DND-41 (cell line): ENCODE data around the gene SLC9A4.

Source experiments
- CTCF ChIP-seq: IDR thresholded peaks from 2 replicates; pipeline ENCODE4 v1.5.1; 2012; ENCODE audit warnings: borderline replicate concordance, low read length, moderate library complexity, mild to moderate bottlenecking; ENCODE audit not compliant: poor library complexity, severe bottlenecking; ENCODE audit errors: extremely low read depth
- EZH2 ChIP-seq: IDR thresholded peaks from 3 replicates; pipeline ENCODE4 v1.6.1; 2012; ENCODE audit warnings: borderline replicate concordance, low read depth, mild to moderate bottlenecking, moderate library complexity, low read length, inconsistent platforms; ENCODE audit not compliant: severe bottlenecking

DNA sequence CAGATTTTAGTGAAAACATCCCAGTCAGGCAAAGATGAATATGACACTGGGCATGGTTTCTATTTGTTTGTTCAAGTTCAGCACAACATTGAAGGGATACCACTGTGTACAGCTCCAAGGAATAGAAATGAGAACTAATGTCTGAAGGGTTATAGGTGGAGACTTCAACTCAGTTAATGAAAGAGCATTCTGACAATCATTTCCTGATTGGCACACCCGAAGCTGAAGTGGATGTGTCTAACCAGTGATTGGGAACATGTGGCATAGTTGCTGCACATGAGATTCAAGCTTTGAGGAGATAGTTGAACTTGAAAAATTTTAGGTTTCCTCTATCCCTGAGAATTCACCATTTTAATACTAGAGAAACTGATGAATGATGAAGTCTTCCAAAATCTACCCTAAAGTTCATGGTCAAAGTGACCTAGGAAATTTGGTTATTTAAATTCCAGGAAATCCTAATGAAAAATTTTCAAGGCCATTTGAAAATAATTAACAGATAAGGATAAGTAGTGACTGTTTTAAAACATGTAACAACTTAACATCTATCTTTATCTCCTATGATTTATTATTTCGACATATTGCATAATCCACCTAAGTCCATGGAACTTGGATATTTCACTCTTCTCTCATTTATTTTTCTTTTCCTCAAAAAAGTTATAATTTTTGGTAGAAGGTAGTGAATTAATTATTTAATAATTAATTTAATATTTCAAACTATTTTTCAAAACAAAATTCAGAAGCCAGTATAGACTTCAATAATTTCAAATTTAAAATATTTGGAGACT, 38.0 kb downstream of the SLC9A4 start:
- TF ChIP-seq CTCF (no peak), EZH2 (no peak)
